HTR-8/SVneo (cell line): Measurements from ENCODE around the gene TMEM86B.

Source experiments
- DNase-seq: peaks from one replicate; pipeline ENCODE4 v3.0.0; 2011; ENCODE audit warnings: low spot score, mixed read lengths; ENCODE audit not compliant: insufficient read length
- FAIRE-seq: peaks from 2 replicates; lab custom pipeline; 2011; peaks lifted over from hg19 to GRCh38; lab: Jason Lieb, UNC

The TMEM86B gene, protein sequence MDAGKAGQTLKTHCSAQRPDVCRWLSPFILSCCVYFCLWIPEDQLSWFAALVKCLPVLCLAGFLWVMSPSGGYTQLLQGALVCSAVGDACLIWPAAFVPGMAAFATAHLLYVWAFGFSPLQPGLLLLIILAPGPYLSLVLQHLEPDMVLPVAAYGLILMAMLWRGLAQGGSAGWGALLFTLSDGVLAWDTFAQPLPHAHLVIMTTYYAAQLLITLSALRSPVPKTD

DNA sequence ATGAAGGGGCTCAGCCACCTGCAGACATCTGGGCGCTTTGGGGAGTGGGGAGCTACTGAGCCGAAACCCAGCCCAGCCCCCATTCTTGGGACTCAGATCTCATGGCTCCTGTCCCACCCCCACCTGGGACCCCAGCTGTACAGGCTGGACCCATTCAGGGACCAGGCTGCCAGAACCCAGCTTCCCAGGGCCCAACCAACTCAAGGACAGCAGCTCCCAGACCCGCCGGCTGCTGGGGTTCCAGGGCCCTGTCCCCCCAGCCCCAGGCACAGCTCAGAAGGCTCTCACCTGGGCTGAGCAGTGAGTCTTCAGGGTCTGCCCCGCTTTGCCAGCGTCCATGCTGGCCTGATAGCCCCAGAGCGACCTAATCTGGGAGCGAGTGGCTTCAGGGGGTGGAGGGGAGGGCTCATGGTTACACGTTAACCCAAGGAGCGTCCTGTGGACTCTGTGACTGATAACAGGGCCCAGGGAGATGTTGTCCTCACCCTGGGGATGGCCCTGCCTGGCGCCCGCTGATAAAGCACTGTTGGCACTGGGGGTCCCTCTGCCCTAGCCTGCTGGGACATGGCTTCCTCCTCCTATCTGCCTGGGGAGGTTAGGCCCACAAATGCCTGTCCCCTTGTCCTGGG lies at the start of gene TMEM86B:
TMEM86B (minus strand) TSS at position 361 of the 629 bp plus-strand sequence; CDS start at position 339, 22 bp downstream.
- DNase-seq (no peak), FAIRE-seq (no peak)

DNA sequence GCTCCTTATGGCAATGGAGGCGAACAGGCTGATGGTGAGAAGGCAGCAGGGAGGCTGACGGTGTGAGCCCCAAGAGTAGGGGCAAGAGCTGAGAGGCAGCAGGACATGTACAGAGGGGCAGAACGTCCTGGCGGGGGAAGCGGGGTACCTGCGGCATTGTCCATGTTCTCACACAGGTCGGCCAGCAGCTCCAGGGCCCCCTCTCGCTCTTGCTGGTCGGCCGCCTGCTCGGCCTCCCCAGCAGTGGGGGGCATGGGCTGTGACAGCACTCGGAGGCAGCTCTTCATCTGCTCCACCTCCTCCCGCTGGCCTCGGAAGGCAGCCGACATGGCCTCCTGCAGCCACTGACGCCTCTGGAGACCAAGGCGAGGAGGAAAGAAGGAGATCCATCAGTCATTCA lies 48.9 kb upstream of the TMEM86B start:
- DNase-seq (no peak), FAIRE-seq (no peak)

DNA sequence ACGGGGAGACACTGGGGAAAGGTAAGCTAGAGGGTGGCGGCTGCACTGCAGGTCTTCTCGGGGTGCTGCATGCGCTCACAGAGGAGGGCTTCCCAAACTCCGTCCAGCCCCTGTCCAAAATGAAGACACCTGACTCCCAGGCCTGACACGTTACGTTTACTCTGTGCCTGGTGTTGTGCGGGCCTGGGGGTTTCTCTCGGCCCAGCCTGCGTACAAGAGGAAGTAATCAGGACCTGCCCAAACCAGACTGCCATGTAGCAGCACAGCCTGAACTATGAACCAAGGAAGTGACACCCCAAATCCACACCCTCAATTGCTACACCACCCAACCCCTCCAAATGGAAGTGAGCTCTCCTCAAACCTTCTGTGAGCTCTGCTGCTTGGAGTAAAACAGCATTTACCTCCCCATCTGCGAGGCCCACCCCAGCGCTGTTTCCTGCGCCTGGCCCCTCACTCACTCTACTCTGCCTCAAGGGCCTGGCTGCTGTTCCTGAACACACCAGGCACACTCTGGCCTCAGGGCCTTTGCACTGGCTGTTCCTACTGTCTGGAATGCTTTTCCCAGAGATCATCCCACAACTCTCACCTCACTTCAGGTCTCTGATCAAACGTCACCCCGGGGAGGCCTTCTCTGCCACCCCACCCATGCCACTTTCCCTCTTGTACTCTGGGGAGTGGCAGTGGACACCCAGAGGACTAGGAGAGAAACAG lies 48.3 kb upstream of the TMEM86B start:
- FAIRE-seq (no peak), DNase-seq (no peak)

DNA sequence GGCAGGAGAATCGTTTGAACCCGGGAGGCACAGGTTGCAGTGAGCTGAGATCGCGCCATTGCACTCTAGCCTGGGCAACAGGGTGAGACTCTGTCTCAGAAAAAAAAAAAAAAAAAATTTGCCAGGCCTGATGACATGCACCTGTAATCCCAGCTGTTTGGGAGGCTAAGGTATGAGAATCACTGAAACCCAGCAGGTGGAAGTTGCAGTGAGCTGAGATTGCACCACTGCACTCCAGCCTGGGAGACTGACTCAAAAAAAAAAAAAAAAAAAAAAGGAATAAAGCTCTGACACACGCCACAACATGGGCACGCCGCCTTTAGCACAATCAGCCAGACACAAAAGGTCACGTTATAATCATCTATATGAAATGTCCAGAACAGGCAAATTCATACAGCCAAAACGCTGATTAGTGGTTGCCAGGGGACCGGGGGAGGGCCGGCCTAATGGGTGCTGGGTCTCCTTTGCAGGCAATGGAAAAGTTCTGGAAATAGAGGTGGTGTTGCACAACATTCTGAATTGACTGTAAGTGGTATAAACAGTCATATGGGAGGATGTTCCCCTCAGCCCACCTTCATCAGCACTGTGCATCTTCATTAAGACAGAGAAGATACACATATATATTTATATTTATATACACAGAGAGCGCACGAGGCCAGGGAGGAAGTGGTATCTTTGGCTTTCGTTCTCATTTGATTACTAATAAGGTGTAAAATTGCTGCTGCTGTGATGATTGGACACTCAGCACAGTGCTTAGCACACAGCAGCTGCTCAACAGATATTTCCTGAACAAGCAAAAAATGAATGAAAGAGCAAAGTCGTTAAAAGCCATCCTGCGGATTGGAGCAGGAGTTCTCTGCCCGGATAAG lies 47.5 kb upstream of the TMEM86B start:
- FAIRE-seq (no peak), DNase-seq (no peak)

DNA sequence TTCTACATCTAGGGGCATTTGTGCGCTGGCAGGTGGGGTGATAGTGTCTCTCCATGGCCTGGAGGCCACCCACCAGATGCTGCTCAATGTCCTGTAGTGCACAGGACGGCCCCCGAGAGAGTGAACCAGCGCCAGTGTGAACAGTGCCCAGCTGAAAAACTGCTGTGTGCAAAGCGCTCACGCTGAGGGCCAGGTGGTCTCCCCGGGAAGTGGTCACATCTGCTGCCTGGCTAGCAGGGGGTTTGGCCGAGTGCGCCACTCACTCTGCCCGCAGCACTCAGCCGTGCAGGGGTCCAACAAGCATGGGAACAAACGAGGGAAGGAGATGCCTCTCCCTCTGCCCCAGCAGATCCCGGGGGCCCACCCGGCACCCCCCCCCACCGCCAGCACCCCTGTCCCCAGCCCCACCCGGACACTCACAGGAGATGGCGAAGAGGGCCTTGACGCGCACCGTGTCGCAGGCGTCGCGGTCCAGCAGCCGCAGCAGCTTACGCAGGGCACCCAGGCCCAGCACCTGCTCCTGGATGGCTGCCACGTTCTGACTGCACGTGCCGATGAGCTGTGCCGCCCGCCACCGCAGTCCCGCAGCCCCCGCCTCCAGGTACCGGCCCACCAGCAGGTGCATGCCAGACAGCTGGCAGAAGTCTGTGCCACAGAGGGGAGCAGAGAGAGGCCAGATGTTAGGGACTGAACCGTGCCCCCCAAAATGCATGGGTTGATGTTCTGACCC lies 45.6 kb upstream of the TMEM86B start:
- no peak for DNase-seq
- FAIRE-seq = no peak

DNA sequence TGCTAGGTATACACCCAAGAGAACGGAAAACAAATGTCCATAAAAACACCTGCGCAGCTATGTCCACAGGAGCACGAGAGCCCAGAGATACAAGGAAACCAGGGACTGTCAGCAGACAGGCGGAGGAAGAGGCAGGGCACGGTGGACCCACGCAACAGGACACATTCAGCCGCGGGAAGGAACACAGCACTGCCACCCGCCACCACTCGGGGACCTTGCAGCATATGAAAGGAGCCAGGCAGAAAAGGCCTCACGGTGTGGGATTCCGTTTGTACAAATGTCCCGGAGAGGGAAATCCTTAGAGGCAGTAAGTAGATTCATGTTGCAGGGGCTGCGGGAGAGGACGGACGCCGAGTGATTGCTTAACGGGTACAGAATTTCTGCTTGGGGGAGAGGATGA lies 43.6 kb upstream of the TMEM86B start:
- no peak for FAIRE-seq

DNA sequence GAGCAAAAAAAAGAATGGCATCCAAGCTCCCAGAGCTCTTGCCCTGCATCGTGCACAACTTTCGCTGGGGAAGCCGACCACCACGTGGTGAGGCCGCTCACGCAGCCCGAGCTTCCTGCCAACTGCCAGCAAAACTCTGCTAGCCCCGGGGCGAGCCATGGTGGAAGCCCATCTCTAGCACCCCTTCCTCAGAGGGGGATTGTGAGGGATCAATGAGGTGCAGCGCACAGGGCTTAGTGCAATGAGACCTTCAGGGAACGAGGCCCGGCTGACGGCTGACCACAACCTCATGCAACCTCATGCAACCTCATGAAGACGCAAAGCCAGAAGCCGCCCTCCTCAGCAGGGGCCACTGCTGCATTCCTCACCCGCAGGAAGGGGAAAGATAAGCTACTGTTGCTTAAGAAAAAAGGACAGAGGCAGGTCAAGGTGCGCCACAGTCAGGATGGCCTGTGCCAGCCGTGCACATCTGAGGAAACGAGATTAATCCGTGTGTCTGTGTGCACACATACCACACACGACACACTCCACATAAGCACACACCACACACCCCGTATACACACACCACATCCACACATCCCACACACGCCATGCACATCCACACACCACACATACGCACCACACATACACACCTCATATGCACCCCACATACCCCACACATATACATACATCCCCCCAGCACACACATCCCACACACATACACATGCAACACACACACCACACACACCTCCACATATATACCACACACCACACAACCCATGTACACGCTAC lies 41.8 kb upstream of the TMEM86B start:
- FAIRE-seq (peak; percentile 95), DNase-seq (no peak)

More for the DNA sequence above, 43.6 kb upstream of the TMEM86B start:
- no peak for DNase-seq

DNA sequence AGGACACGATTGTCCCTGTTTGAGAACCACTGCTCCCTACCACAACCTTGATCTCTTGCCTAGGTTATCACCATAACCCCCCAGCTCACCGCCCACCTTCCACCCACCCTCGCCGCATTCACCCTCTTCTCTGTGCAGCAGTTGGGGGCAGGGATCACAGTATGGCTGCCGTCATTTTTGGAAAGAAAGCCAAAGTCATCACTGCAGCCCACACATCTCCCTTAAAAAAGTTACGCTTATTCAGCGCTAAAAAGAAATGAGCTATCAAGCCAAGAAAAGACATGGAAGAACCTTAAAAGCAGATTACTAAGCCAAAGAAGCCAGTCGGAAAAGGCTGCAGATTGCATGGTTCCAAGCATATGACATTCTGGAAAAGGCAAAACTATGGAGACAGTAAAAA lies 40.7 kb upstream of the TMEM86B start:
- DNase-seq = no peak
- FAIRE-seq = no peak

DNA sequence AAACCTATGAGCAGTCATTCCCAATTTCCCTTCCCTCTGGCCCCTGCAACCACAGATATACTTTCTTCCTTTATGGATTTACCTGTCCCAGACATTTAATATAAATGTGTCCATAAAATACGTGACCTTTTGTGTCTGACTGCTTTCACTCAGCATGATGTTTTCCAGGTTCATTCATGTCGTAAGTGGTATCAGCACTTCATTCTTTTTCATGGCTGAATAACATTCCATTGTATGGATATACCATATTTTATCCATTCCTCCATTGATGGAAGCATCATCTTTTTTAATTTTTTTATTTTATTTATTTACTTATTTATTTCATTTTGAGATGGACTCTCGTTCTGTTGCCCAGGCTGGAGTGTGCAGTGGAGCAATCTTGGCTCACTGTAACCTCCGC lies 38.3 kb upstream of the TMEM86B start:
- no peak for FAIRE-seq
- DNase-seq = no peak

DNA sequence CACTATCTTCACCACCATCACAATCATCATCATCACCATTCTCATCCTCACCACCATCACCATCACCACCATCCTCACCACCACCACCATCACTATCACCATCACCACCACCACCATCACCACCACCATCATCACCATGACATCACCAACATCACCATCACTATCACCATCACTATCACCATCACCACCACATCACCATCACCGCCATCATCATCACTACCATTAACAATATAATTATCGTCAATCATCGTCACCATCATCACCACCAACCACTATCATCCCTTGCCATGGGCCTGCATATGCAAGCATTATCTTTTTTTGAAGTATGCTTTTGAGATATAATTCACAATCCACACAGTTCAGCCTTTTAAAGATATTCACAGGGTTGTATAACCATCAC lies 37.8 kb upstream of the TMEM86B start:
- no peak for DNase-seq
- peak; percentile 100 for FAIRE-seq

DNA sequence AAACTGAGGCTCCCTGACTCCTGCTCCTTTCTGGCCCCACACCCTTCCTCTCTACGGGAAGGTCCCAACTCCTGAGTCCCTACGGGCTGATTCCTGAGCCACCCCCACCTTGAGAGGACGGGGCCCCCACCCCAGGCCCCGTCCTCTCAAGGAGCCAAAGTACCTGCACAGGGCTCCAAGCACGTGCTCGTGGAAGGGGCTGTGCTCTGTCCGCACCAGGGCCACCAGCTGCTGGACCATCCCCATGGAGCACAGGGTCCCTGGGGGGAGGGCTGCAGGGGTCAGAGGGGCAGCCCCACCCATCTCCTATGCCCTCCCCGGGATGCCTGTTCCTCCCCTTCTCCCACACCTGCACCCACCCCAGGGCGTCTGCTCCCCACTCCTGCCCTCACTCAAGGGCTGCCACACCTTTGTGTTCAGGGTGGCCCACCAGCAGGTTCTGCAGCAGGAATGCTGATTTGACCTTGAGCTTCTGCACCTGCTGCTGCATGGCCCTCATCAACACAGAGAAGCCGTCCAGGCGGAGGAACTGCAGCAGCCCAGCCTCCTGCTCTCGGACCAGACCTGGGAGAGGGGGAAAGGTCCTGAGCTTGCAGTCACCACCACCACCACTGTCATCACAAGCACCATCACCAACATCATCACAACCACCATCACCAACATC lies 37.3 kb upstream of the TMEM86B start:
- no peak for DNase-seq

DNA sequence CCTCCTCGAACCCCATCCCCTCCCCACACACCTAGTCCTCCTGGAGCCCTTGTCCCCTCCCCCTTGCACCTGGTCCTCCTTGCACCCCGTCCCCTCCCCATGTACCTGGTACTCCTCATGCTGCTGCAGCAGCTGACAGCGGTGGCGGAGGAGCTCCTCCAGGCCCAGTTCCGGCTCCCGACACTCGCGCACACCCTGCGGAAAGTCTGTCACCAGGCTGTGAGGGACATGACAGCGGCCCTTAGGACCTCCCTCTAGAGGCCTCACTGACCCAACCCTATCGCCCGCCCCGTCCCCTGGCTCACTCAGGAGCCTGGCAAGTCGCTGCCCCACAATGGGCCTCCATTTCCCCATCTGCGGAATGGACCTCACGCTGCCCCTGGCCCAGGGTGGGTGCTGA lies 36.6 kb upstream of the TMEM86B start:
- DNase-seq = no peak
- FAIRE-seq = no peak

More for the DNA sequence above, 37.3 kb upstream of the TMEM86B start:
- FAIRE-seq = no peak

DNA sequence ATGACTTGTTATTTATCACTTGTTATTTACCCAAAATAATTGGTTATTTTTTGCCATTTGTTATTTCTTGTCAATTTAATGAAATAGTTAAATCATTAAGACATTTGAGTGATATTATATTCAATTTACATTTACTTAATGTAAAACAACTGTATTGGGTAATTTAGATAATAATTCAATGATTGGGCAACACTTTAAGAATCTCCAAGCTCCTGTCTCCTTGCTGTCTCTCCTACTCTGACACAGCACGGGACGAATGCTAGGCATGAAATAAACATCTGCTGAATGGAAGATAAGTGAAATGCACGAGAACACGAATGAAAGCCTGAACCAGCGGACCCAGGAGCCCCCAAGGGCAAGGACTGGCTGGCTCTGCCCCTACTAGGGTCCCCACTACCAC lies 36.0 kb upstream of the TMEM86B start:
- no peak for FAIRE-seq
- no peak for DNase-seq

DNA sequence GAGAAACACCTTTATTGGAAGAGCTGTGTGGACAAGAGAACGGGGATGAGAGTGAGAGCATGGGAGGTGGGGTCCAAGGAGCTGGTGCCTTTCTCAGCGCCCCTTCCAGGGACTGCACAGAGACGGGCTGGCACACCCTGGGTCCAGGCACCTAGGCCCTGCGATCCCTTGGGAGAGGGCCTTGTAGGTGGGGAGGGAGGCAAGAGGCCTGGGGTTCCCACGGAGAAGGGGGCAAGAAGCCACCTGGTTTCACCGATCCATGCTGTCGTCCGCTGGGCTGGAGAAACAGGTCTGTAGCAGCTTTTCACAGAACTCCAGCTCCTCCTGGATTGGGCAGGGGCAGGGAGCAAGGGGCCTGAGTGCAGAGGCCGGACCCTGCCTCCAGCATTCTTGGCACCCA lies 33.8 kb upstream of the TMEM86B start:
- DNase-seq (no peak), FAIRE-seq (no peak)

DNA sequence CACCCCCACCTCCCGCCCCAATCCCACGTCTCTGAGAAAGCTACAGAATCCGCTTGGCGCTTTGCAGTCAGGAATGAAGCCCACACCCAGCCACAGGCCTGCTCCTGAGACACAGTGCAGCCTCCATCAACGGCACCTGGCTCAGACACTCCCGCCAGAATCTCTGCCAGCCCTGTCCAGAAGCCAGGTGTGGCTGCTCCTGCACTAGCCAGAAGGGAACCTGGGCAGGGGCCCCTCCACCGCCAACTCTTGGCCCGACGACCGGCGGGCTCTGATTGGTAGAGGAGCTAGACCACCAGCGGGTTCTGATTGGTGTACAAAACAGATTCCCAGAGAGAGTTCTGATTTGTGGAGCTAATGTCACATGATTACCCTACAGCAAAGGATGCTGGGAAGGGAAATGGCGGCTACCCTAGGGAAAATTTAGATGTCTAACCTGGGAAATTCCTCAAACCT lies 33.1 kb upstream of the TMEM86B start:
- FAIRE-seq (no peak), DNase-seq (no peak)

DNA sequence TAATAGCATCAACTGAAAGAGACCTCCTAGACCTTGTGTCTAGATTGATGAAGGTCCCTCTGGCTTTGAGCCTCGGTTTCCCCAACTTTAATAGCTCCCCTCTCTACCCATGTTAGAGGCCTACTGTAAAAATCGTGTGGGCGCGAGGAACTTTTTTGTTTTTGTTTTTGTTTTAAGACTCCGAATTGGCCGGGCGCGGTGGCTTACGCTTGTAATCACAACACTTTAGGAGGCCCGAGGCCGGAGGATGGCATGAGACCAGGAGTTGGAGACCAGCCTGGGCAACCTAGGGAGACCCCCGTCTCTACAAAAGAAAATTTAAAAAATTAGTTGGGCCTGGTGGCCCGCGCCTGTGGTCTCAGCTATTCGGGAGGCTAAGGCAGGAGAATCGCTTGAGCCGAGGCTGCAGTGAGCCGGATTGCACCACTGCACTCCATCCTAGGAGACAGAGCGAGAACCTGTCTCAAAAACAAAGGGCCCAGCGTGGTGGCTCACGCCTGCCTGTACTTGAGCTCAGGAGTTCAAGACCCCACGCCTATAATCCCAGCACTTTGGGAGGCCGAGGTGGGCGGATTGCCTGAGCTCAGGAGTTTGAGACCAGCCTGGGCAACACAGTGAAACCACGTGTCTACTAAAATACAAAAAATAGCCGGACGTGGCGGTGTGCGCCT lies 31.1 kb upstream of the TMEM86B start:
- DNase-seq = no peak
- FAIRE-seq = no peak

DNA sequence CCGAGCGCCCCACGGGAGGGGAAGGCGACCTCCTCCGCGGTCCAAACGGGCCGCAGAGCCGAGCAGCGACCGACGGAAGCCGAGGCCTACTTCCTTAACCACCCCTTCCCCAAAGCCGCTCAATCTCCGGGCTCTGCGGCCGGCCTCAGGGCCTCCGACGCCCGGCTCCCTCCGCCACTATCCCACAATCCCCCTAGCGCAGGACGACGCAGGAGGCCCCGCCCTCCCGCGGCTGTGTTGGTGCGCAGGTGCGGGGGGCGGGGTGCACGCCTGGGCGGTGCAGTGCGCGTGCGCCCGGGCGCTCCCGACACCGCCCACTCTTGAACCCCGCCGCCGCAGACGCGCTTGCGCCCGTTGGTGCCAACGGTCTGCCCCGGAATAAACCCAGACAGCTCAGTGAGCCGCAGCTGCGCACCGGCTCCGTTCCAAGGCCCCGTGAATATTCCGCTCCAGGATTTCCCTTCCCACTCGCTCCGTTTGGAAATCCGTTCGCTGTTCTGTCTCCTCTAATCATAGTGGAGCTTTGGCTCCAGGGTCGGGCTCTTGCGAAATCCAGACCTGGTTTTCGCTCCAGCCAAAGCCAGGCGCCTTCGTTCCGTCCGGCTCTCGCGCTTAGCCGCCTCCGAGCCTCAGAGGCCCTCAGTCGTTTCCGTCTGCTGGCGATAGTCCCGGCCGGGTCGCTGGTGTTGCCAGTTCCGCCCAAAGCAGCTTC lies 30.4 kb upstream of the TMEM86B start, which contains the start of gene PPP6R1:
PPP6R1 (minus strand) TSS at position 190 of the 712 bp plus-strand sequence. CDS start 11,914 bp downstream, outside the sequence.
- FAIRE-seq = peak; percentile 90
- DNase-seq = peak; percentile 99
